AG04450 (cell line): Measurements from ENCODE around the gene QARS1. TPM values are rescaled to one million over a fixed set of nuclear protein-coding genes. Genes with fewer than 3 reads are reported as not detected.

Experiments
- CTCF ChIA-PET: fragments of 300-600, 350-600 bp; formaldehyde crosslinking; extraction: SDS; loops from one replicate; lab custom pipeline; 2022; ENCODE audit warnings: antibody characterized with exemption, inconsistent platforms; lab: Charles Lee
- POLR2A ChIA-PET: fragments of 350-600 bp; formaldehyde crosslinking; extraction: SDS; loops from one replicate; lab custom pipeline; 2021; ENCODE audit warnings: antibody characterized with exemption, inconsistent platforms; lab: Yijun Ruan, JAX
- DNase-seq: peaks from one replicate; pipeline ENCODE4 v3.0.0-alpha.2; 2011; ENCODE audit warnings: low read depth, low spot score
- H3K27ac ChIP-seq: one replicate; pipeline ENCODE4 v1.5.1; 2012; ENCODE audit warnings: low read depth, low read length, control low read depth
- H3K27me3 ChIP-seq: one replicate; pipeline ENCODE4 v1.6.0; 2012; ENCODE audit warnings: low read length; ENCODE audit not compliant: control insufficient read depth, insufficient read depth
- H3K4me3 ChIP-seq: 2 replicates; pipeline ENCODE4 v1.5.1; 2011; ENCODE audit warnings: mild to moderate bottlenecking, low read depth, low read length, control low read depth
- H3K9me3 ChIP-seq: 2 replicates; pipeline ENCODE4 v1.5.1; 2012; ENCODE audit warnings: low read length; ENCODE audit not compliant: control insufficient read depth, insufficient read depth
- polyA plus RNA-seq: library from polyadenylated mRNA; depleted of rRNA; stranded (reverse); fragments of >200 nt; gene quantifications from 2 replicates; pipeline ENCODE4 v1.2.3, GENCODE V29; 2011
- TF ChIP-seq, protein P1 (sequence below): IDR thresholded peaks from 2 replicates; pipeline ENCODE4 v1.5.1; 2011; ENCODE audit warnings: low read depth, low read length, control low read depth, inconsistent platforms

The QARS1 gene
- polyA plus RNA-seq, 1 experiment: 209 TPM

DNA sequence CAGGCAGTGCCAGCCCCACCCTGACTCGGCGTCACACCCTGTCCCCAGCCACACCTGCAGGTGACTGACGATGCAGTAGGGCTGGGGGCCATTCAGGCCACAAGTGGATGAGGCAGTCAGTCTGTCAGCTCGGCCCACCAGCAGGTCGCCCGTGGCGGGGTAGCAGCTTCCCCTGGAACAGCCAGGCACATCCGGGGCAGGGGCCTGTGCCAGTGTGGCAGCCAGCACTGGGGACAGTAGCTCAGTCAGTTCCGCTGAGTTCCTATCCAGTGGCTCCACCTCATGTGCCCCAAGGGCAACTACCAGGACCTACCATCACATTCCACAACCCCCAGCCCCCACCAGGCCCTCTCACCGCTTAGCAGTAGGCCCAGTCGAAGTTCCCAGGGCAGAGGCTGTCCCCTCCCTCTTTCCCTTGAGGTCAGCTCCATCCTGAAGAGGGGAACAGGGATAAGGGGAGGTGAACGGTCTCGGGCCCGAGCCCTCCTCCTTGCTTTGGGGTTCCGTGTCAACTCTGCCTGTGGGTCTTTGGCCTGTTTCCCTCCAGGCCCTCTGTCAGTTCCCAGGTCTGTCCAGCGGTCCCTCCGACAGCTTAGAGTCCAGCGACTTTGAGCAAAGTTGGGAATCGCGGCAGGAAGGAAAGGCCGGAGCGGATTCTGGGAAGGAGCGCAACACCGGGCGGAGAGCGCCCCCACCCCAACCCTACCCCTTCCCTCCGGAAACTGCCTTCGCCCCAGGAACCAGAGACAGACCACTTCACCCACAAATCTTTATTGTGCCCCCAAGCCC, 28.1 kb upstream of the QARS1 start, which contains the start of gene LAMB2:
TSS of gene LAMB2 (minus strand) at position 614 of the 789 bp plus-strand sequence. CDS start at position 431, 183 bp downstream.
- peak; percentile 38 for DNase-seq
- ChIA-PET POLR2A (interaction anchor here (1.0 to 4.2 kb wide), 7 partner anchors 11 to 125 kb away, joined by 3 to 39 read pairs (median 6); partner anchors contain the start of genes IMPDH2, NDUFAF3, QRICH1 and USP19), CTCF (interaction anchor here (0.6 to 2.3 kb wide), 3 partner anchors 37 to 365 kb away, joined by 4 to 12 read pairs (median 5); no protein-coding TSS in a partner anchor)
- TF ChIP-seq, protein P1, sequence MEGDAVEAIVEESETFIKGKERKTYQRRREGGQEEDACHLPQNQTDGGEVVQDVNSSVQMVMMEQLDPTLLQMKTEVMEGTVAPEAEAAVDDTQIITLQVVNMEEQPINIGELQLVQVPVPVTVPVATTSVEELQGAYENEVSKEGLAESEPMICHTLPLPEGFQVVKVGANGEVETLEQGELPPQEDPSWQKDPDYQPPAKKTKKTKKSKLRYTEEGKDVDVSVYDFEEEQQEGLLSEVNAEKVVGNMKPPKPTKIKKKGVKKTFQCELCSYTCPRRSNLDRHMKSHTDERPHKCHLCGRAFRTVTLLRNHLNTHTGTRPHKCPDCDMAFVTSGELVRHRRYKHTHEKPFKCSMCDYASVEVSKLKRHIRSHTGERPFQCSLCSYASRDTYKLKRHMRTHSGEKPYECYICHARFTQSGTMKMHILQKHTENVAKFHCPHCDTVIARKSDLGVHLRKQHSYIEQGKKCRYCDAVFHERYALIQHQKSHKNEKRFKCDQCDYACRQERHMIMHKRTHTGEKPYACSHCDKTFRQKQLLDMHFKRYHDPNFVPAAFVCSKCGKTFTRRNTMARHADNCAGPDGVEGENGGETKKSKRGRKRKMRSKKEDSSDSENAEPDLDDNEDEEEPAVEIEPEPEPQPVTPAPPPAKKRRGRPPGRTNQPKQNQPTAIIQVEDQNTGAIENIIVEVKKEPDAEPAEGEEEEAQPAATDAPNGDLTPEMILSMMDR: no peak; the same call in 1 of the 2 replicates
- Histone ChIP-seq H3K9me3 (no peaks in the 10 kb centered on the region), H3K4me3 (peak within 1 kb of the TSS; percentile 89), H3K27me3 (no peaks in the 10 kb centered on the region), H3K27ac (peak within 1 kb of the TSS; percentile 49)

DNA sequence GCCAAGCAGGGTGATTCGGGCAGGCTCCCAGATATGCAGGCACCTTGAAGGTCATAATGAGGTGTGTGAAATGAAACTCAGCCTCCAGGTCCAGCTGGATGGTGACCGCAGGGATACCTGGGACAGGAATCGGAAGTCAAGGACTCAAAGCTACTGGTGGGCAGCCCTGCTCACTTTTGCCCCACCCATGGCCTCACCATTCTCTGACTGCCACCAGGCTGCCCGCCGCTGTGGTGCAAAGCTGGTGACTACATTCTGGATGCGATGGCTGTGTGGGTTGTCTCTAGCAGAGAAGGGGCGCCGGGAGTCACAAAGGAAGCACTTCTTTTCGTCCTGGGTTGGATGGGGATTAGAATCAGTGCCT, 27.5 kb upstream of the QARS1 start:
- H3K9me3 ChIP-seq: no peaks in the 10 kb centered on the region
- ChIA-PET POLR2A (interaction anchor here (1.2 to 4.2 kb wide), 3 partner anchors 11 to 110 kb away, joined by 4 to 39 read pairs (median 29); partner anchors contain the start of genes NDUFAF3, QRICH1 and USP19), CTCF (interaction anchor here (1.0 to 2.3 kb wide), 2 partner anchors 37 to 318 kb away, joined by 4 to 12 read pairs; no protein-coding TSS in a partner anchor)
- no peak for DNase-seq
- TF ChIP-seq, protein P1: no peak
- no peak overlapping the region for H3K27ac ChIP-seq
- H3K4me3 ChIP-seq: peak overlapping the region; percentile 89
- H3K27me3 ChIP-seq: no peaks in the 10 kb centered on the region

DNA sequence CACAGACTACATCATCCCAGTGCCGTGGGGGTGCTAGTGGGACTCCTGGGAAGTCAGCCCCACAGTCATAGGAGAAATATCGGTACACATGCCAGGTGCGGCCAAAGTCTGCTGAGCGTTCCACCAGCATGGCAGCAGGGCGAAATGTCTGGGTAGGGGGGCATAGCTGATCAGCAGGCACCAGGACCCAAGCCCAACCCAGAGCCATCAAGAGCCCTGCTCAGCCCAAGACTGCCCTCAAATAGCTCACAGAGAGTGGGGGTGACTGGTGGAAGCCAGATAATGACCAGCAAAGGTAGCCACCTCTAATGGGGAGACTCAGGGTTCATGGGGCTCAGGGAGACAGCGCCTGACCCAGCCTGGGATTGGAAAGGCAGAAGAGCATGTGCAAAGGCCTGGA, 27.0 kb upstream of the QARS1 start:
- H3K27ac ChIP-seq: no peak overlapping the region
- POLR2A ChIA-PET: interaction anchor here (0.5 to 4.2 kb wide), 3 partner anchors 10 to 68 kb away, joined by 3 to 39 read pairs (median 29); partner anchors contain the start of genes QRICH1 and USP19
- TF ChIP-seq, protein P1: no peak
- no peaks in the 10 kb centered on the region for H3K9me3 ChIP-seq
- DNase-seq: no peak
- CTCF ChIA-PET: interaction anchor here (1.1 kb wide), 1 partner anchor 40 kb away, joined by 4 read pairs; the partner anchor contains the start of gene KLHDC8B
- no peaks in the 10 kb centered on the region for H3K27me3 ChIP-seq
- H3K4me3 ChIP-seq: peak overlapping the region; percentile 89

DNA sequence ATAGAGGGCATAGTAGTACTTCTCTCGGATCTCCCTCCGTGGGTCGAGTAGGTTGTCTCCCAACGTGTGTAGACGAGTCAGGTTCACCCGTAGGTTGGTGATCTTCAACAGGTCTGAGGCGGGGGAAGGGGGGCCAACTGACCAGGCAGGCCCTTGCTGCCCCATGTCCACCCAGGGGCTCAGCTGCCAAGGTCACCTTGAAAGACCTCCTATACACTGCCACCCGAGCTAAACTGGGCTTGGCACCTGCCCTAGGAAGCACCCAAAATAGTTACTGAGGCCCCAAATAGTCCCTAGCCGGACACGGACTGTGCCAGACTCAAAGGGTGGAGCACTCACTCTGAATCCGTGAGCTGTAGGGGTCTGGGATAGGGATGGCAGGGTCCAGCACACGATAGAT, 26.5 kb upstream of the QARS1 start:
- ChIA-PET POLR2A (interaction anchor here (0.5 to 4.2 kb wide), 2 partner anchors 10 to 68 kb away, joined by 3 to 29 read pairs; partner anchors contain the start of gene USP19), CTCF (interaction anchor here (1.1 kb wide), 1 partner anchor 40 kb away, joined by 4 read pairs; the partner anchor contains the start of gene KLHDC8B)
- no peak for DNase-seq
- H3K4me3 ChIP-seq: no peak overlapping the region; the same call in 1 of the 2 replicates
- no peak overlapping the region for H3K27ac ChIP-seq
- TF ChIP-seq, protein P1: no peak
- H3K27me3 ChIP-seq: no peaks in the 10 kb centered on the region
- no peaks in the 10 kb centered on the region for H3K9me3 ChIP-seq
